Cardiac fibroblast (primary cell): ENCODE results near the gene ZSCAN2.

Experiments used
- DNase-seq, 2 donors: peaks; one replicate each; pipeline versions ENCODE4 v3.0.0 to v3.0.0-alpha.2; 2010; ENCODE audit warnings: low read depth in 2 of 2
- H3K4me3 ChIP-seq, 2 donors: replicated peaks in 1 of 2; 1 replicate in 1 of 2; 2 replicates in 1 of 2; pipeline ENCODE4 v1.5.1; 2011; ENCODE audit warnings: low read depth in 2 of 2, low read length in 2 of 2, mild to moderate bottlenecking in 2 of 2, moderate library complexity in 1 of 2
- CTCF ChIP-seq: IDR thresholded peaks from one replicate; pipeline ENCODE4 v1.5.1; 2011; ENCODE audit warnings: low read depth, mild to moderate bottlenecking, low read length, inconsistent platforms

ZSCAN2 gene

GRCh38 chr15:84595660-84596059 is 5.1 kb upstream of the ZSCAN2 start:
- DNase-seq = no peak
- no peak overlapping the region for H3K4me3 ChIP-seq
- TF ChIP-seq CTCF = no peak

DNA sequence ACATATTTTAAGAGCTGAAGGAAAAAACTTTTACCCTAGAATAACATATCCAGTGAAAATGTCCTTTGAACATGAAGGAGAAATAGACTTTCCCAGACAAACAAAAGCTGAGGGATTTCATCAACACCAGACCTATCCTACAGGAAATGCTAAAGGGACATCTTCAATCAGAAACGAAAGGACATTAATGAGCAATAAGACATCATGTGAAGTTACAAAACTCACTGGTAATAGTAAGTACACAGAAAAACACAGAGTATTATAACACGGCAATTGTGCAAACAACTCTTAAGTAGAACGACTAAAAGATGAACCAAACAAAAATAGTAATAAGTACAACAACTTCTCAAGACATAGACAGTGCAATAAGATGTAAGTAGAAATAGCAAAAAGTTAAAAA is 3.5 kb upstream of the ZSCAN2 start:
- no peak overlapping the region for H3K4me3 ChIP-seq
- no peak for DNase-seq
- no peak for TF ChIP-seq CTCF

DNA sequence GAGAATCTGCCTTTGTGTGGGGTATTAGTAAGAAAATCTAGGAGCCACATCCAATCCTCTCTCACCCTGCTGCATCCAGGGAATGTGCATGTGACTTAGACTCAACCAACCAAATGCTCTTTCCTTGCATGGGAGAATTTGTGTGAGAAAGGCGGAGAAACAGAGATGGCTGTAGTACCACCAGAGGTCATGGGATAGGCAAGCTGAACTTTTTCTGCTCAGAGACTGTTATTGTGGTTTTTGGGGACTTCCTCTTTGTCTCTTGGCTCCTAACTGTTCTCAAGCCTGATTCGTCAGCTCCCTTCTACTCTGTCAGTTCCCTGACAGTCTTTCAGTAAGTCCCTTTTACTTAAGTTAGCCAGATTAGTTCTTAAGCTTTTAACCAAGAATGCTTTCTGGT is 2.6 kb upstream of the ZSCAN2 start:
- DNase-seq = peak in 1 of 2 donors; percentile 19
- no peak overlapping the region for H3K4me3 ChIP-seq

DNA sequence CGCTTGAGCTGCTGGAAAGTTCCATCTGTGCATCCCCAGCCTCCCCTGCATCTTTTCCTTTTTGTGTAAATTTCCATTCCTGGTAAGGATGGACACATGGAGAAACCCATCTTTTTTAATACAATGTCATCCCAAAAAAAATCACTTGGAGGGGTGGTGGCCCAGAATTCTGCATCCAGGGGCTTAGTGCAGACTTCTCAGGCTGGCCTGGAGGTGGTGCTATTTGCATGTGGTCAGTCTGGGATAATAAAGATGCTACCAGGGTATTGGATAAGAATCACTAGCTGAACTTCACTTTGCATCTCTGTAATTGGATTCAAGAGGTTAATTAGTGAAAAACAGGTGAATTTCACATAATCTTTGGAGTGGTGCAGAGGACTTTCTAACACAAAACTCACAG is 1.8 kb upstream of the ZSCAN2 start:
- H3K4me3 ChIP-seq = no peak overlapping the region
- peak; percentile 84 for TF ChIP-seq CTCF
- DNase-seq = peak; percentile 73 to 75

More for the DNA sequence above, 2.6 kb upstream of the ZSCAN2 start:
- TF ChIP-seq CTCF = no peak

GRCh38 chr15:84599906-84600305 is 903 bp upstream of the ZSCAN2 start:
- H3K4me3 ChIP-seq = peak overlapping the region in 1 of 2 donors; percentile 12
- no peak for TF ChIP-seq CTCF
- DNase-seq = no peak

- DNase-seq = peak; percentile 87 to 90
- no peak for TF ChIP-seq CTCF
Measured at GRCh38 chr15:84600331-84600686, 500 bp upstream of the ZSCAN2 start.

GRCh38 chr15:84601555-84601838 is 688 bp downstream of the ZSCAN2 start:
- H3K4me3 ChIP-seq = peak overlapping the region; percentile 91 to 97
- no peak for TF ChIP-seq CTCF
- no peak for DNase-seq

More at GRCh38 chr15:84600331-84600686, 500 bp upstream of the ZSCAN2 start:
- peak overlapping the region; percentile 91 to 97 for H3K4me3 ChIP-seq
